GM18508 (cell line): Measurements from ENCODE around the gene TMEM218.

Source experiments
- ATAC-seq: cut with Tn5 transposase; IDR thresholded peaks from one replicate; pipeline ENCODE4 v1.9.1; 2021; ENCODE audit warnings: moderate number of reproducible peaks; ENCODE audit not compliant: insufficient read depth, unreplicated experiment

Gene TMEM218

DNA sequence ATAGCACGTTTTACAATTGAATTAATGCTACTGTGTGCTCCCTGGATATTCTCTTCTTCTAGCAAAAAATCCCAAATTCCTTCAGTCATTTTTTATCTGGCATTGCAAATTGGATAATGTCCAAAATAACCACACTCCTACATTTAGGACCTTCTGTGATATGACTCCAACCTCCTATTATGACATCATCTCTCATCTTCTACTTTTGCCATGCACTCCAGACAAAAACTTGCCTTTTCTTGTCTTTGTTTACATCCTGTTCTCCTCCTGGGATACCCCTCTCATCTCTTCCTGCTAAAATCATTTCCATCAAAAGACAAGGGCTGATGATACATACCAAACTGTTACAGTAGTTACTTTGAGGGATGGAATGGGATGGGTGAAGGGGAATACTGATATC, 20.6 kb upstream of the TMEM218 start:
- ATAC-seq: no peak

DNA sequence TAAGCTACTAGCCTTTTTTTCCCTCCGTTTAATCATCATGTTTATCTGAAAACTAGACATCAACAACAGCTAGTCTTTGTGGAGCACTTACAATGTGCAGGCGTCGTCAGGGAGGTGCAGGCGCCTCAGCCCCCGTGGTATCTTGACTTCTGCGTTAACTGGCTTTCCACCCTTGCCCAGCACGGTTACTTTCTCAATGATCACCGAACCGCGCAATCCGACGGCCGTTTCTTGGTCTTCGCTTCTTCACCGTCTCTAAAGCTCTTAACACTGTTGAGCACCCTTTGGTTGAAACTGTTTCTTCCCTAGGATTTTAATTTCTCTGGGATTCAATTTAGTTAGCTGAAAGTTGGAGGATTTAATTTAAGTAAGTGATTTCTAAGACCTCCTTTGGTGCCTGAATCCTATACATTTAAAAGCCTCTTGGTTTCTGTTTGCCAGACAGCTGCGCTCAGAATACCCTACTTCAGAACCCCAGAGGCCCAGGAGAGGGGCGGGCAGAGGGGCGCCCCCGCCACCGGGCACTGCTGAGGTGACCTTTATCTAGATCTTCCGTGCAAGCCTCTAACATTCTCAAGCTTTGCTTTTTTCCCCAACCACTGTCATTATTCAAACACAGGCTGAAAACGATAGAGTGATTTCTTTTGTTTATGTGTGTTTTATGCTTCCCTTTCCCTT, 18.0 kb upstream of the TMEM218 start:
- no peak for ATAC-seq

DNA sequence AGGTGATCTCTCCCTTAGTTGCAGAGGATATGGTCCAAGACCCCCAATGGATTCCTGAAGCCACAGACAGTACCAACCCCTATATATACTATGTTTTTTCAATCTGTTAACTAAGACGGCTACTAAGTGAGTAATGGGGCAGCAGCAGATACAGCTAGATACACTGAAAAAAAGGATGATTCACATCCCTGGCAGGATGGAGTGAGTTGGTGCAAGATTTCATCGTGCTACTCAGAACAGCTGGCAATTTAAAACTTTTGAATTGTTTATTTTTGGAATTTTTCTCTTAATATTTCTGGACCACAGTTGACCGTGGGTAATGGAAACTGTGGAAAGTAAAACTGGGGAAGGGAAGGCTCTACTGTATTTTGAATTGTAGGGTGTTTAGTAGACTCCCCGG, 17.0 kb upstream of the TMEM218 start:
- no peak for ATAC-seq

DNA sequence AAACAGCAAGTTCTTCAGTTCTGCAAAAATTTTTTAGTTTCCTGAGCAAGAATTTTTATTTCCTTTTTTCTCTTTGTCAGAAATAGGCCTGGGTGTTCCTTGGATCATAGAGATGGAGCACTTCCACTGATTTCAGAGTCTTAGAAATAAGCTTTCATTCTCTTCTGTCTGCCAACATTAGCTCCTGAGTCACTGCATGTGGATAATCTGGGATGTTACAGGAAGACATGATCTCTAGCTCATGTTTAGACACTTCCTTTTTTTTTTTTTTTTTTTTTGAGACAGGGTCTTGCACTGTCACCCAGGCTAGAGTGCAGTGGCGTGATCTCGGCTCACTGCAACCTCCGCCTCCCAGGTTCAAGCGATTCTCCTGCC, 13.2 kb upstream of the TMEM218 start:
- no peak for ATAC-seq

DNA sequence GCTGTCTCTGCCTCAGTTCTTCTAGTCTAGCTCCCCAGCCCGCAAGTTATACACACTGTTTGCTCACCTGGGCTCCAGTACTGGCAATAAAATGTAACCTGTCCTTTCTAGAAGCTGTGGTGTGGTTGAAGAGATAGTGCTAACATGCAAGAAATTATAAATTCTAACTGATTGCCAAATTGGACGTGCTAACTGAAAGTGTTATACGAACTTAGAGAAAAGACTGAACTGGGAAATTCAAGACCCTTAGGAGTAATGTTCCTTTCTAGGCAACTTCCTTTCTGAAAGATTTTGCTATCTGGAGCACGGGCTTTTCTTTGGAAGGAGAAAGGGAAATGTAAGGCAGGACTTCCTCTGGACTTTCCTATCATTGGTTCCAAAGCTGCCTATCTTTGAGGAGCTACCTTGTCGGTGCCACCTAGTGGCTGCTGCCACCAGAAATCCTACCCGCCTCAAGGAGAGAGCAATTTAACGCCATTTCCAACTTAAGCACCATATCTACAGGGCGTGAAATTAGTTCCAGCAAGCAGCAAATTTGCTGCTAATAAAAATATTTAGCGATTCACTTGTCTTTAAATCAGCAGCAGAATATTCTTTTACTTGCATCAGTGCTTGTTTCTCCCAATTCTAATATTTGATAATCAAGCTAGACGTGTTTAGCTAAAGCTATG, 12.7 kb upstream of the TMEM218 start:
- ATAC-seq: no peak

DNA sequence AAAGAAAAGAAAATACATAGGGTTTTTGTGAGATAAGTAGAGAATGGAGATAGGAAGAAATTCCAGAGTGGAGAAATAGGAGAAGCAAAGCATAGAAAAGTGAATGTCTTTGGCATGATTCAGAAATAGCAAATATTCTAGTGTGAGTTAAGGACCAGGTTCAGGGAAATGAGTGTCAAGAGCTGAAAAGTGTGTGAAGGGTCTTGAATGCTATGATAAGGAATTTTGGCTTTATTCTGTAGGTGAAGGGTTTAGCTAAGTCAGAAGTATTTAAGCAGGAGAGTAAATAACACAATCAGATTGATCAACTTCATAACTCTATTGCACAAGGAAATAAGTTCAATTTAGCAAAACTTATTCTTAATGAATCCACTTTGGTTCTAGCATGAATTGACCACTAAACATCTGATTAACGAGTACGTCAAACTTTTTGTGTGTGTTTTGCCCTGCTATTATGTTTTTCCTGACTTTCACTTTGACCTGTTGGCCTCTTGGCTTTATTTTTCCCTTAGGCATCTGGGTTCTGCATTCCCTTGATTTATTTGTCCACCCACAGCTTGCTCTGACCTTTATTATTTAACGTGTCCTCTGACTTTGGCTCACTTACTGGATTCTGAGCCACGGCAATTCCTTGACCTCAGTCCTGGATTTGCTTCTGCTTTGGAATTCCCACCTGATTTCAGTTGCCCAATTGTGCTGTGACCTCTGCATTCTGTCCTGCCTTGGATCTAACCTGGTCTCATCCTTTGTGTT, 11.9 kb upstream of the TMEM218 start:
- ATAC-seq: no peak

DNA sequence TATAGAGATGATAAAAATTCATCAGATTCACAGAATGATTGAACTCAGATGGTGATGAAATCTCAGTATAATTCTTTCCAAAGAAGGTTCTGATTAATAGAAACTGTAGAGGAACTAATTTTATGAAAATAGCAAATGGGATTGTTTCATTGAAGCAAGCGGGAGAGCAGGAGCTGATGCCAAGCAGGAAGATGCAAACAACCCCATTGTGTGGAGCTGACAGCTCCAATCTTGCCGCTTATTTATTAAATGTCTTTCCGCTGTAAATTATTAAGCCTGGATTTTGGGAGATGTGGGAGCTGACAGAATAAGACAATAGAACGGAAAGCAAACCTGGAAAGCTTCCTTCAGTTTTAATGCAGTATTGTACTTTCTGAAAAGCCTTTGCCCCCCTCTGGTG, 6.0 kb upstream of the TMEM218 start:
- no peak for ATAC-seq

DNA sequence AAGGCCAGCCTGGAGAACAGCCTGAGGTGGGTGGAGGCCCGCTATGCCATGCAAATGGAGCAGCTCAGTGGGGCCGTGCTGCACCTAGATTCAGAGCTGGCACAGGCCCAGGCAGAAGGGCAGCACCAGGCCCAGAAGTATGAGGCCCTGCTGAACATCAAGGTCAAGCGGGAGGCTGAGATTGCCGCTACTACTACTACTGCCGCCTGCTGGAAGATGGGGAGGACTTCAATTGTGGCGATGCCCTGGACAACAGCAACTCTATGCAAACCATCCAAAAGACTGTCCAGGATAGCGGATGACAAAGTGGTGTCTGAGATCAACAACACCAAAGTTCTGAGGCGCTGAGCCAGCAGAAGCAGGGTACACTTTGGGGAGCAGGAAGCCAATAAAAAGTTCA, 3.1 kb upstream of the TMEM218 start:
- no peak for ATAC-seq

DNA sequence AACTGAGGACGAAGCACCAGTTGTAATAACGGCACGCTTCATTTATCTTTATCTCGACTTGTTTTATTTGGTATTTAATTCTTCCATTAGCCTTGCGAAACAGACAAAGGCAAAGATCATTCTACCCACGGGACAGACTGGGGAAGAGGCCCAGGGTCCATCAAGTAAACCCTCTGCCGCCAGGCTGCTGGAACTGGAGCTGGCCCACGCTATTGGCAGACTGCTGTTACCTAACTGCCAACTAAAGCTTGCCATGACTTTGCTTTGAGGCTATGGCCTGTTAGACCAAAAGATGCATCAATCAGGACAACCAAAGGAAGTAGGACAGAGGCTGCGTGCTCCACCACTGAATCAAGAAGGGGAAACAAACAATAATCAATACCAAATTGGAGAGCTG, 780 bp upstream of the TMEM218 start:
- ATAC-seq: no peak

DNA sequence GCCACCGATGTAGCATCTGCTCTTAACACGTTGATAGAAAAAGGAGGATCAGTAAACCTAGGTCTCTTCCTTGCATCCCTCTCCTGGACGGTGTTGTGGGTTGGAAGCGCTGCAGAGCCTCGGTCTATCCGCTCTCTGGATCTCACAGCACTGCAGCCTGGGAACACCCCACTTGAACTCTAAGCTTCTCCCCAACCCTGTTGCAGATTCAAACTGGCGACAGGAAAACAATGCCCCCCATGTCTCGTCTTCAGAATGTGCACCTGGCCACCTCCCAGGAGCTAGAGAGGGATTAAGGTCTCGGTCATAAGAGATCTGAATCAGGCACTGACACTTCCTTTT, 454 bp downstream of the TMEM218 start:
- ATAC-seq: no peak

DNA sequence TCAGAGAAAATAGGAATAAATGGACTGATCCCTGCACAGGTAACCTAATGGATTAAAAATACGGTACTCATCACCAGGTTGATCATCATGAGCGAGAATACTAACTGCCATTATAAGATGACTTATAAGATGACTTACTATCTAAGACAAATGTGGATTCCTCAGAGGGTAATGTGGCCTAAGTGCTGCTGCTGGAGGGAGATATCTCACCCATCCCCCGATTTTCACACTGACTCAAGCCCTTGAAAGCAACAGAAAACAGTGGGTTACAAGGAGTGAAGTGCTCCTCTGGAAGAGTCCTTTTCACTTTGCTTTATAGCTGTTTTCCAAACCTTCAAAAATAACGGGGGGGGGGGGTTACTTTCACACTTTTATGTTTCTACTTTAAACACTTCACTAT, 920 bp downstream of the TMEM218 start:
- ATAC-seq: no peak

DNA sequence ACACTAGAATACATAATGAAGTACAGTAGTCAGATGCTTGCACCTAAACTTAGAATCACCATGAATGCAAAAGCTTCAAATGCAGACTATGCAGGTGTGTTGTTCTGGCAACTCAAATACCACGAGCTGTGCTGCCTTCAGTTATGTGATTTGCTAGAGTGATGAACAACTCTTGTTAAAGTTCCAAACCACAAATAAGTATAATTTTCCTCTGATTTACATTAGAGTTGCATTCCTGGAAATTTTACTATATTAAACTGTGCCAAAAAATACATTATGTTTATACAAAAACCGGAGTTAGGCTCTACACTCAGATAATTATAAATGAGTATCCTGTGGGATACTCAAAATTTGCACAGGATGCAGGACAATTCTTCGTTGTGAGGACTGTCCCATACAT, 3.0 kb downstream of the TMEM218 start:
- ATAC-seq: no peak

DNA sequence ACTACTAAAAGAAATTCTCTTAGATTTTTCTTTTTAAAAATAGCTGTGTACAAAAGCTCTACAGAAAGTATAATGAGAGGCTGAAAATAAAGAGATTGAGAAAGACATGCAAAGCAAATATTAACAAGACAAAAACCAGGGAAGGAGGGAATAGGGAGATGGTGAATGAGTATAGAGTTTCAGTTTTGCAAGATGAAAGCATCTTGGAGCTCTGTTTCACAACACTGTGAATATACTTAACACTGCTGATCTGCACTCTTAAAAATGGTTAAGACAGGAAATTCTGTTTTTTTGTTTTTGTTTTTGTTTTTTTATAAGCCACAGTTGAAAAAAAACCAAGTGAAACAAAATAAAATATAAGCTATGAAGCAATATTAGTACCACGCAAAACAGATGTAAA, 5.5 kb downstream of the TMEM218 start:
- no peak for ATAC-seq

DNA sequence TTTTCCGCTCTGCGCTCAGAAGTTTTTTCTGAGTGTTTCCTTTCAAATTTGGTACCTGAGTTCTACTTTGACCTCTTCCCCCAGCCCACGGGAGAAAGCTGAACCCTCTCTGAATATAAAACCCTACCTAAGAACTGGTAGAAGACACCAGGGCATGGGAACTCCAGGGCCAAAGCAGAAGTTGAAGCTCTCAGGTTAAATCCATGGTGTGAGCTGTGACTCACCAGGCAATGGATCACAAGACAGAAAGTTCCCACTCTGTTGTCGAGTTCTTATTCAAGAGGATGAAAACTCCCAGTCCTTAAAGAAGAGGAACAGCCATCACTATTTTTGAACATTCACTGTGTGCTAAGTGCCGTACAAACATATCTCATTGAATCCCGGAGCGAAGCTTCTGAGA, 8.9 kb downstream of the TMEM218 start:
- ATAC-seq: no peak

DNA sequence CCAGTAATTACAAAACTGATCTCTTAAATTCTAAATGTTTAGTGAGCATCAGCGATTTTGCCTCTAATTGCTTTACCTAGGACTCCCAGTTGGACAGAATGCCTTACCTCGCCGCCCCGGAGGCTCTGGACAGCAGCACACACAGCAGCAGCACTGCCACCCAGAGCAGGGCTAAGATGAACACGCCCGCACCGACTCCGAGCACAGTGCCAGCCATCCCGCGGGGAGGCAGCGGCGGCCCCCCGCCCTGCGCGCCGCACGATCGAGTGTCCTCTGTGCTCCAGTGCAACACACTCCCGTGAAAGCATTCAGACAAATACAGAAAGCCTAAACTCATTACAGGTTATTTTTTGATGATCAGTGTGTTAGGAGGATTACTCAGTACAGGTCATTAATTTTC, 9.4 kb downstream of the TMEM218 start:
- ATAC-seq: no peak

DNA sequence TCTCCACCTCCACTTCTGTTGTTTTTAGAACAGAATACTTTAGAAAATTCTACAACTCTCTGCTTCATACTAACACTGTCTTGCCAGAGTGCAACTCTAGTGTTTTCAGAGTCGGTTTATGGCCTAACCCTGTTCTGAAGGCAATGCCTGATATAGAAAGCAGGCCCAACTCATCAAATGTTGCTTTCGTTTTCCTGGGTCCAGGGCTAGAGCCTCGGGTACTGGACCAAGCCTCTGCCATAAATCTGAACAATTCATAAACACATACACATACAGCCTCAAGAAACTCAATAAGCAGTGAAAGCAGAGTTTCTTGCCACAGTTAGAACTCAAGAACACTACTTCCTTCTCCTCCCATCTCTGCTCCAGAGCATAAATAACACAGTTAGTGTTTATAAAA, 9.8 kb downstream of the TMEM218 start:
- no peak for ATAC-seq

DNA sequence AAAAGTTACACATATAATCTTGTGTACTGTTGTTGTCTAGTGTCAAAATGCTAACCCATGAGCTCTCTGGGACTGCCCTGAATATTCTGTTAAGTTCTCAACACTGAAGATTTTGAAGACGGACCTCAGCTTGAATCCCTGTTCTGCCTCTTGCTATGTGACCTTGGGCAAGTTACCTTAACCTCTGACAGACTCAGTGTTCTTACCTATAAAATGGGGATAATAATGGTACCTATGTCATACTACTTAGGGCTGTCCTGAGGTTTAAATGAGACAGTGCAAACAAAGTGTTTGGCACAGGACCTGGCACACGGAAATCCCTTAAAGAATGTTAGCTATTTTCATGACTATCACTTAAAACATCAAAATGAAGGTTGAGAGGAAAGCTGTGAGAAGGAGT, 11.3 kb downstream of the TMEM218 start:
- no peak for ATAC-seq

DNA sequence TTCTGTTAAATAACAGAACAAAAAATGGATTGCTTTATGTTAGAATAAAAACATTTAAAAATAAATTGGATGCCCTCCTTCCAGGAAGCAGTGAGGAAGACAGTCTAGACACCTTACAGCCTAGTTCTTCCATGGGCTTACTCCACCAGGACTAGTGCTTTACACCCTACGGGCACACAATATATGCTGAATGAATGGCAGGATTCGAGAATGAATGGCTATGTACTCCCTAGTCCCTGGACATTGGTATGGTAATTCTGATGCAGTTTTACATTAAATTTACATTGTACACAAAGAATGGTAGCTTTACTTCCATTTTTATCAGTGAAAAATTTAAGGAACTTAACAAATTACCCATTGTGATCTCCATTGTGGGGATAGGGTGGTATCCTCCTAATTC, 16.7 kb downstream of the TMEM218 start:
- ATAC-seq: no peak

DNA sequence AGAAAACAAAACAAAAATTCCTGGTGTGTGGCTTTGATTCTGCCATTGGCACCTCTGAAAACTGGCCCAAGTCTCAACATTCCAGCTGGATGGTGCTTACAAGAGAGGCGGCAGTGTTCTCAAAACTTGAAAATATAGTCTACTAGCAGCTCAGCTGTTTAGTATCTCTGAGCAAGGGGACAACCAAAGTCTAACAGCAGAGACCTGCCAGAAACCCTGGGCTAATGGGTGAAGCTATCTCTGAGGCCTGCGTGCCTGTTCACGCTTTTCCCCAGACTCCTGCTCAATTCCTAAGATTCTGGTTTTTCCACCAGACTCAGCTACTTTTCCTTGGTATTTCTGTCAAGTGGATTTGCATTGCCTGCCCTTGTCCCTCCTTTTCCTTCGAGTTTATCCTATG, 17.9 kb downstream of the TMEM218 start:
- ATAC-seq: no peak

DNA sequence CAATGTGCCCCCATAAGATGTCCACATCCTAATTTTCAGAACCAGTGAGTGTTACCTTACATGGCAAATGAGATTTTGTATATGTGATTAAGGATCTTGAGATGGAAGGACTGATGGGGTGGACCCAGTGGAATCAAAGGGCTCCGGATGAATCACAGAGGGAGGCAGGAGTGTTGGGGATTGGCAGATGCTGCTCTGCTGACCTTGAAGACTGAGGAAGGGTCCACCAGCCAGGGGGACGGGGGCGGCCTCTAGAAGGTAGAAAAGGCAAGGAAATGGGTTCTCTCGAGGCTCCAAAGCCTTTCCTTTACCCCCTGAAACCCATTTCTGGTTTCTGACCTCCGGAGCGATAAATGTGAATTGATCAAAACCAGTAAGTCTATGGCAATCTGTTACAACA, 18.8 kb downstream of the TMEM218 start:
- ATAC-seq: no peak

DNA sequence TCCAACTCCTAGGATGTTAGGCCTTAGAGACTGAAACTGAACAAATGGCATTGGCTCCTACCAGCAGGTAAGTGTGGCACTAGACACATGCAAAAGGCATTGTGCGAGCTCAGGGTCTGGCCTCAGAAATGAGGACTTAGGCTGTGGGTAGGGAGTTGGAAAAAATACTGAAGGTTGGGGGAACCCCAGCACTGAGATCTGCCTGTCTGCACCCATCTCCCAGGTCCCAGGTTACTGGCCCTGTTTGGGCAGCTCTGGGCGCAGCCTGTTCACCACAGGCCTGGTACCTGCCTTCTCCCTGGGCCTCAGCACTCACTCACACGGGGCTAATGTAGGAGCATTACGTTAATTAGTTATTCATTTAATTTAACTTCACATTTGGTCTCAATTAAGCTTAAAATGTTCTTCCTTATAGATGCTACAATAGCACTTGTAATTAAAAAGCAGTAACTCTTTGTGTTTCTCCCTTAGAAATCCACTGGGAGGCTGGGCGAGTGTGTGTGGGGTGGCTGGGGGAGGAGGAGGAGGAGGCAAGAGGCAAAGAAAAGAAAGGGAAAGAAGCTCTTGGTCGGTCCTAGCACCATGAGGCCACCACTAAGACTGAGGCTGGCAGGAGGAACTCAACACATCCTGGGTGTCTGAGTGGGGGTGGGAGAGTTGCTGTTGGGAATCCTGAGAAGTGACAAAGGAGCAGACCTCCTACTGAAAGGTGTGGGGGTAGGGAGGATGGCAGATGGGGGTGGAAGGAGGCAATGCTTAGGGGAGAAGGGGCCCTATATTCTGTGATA, 19.4 kb downstream of the TMEM218 start:
- ATAC-seq: no peak
